K562 treated with DMSO at 1 percent for 12 hours (cell line): ENCODE results near the gene SERTAD2. TPM values are rescaled to one million over a fixed set of nuclear protein-coding genes. Genes with fewer than 3 reads are reported as not detected.

Experiments used
- total RNA-seq: library from RNA; unstranded; fragments of 300-600 nt; gene quantifications from 2 replicates; pipeline ENCODE4 v1.2.3, GENCODE V29; 2022; ENCODE audit not compliant: insufficient read depth

SERTAD2 gene, protein sequence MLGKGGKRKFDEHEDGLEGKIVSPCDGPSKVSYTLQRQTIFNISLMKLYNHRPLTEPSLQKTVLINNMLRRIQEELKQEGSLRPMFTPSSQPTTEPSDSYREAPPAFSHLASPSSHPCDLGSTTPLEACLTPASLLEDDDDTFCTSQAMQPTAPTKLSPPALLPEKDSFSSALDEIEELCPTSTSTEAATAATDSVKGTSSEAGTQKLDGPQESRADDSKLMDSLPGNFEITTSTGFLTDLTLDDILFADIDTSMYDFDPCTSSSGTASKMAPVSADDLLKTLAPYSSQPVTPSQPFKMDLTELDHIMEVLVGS
- total RNA-seq, result 9.0 and 16.4 TPM in 2 replicates

DNA sequence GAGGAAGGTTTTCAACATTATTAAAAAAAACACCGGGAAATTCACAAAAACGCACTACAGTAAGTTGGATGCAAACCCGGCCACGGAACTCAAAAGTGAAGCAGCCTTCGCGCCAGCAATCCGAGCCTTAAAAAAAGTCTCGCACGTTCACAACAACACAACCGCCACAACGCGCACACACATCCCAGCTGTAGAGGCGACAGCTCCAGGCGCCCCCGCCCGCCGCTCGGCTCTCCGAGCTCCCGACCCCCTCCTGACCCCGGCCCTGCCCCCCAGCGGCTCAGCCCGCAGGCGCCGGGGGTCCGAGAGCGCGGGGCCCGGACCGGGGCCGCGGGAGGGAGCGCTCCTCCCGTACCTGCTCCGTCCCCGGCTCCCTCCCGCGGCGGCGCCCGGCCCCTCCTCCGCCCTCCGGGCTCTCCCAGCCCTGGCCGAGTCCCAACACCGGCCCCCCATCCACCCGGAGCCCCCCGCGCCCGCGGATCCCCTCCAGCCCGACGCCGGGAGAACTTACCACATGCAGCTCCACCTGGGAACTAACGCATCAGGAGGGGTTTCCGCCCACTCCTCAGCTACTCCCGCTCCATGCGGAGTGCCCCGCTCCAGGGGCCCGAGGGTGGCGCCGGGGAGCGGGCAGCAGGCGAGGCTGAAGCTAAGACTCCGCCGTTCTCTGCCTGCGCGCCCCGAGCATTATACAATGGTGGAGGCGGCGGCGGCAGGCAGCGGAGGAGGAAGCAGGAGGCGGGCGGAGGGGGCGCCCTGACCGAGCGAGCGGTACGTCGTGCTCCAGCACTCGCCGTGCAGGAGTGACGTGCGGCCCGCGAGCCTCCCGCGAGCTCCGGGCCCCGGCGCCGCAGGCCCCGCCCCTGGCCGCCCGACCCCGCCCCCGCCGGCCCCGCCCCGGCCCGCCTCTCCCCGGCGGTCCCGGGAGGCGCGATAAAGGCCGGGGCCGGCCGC is at the start of gene SERTAD2:
SERTAD2 (minus strand) TSS at position 805 of the 954 bp plus-strand sequence. CDS start 17,042 bp downstream, outside the sequence.

Other genes starting within 250 kb of the SERTAD2 start
- not detected in 2 replicates for gene LGALSL, start 199.8 kb downstream of the SERTAD2 start, total RNA-seq
- gene AFTPH, start 129.6 kb downstream of the SERTAD2 start, total RNA-seq, result 7.5 and 18.9 TPM in 2 replicates